HG03460 (cell line): ENCODE results near the gene PCNX1.

ENCODE experiments used
- ATAC-seq: cut with Tn5 transposase; IDR thresholded peaks from one replicate; pipeline ENCODE4 v1.9.1; 2021; ENCODE audit not compliant: unreplicated experiment

Gene PCNX1

DNA sequence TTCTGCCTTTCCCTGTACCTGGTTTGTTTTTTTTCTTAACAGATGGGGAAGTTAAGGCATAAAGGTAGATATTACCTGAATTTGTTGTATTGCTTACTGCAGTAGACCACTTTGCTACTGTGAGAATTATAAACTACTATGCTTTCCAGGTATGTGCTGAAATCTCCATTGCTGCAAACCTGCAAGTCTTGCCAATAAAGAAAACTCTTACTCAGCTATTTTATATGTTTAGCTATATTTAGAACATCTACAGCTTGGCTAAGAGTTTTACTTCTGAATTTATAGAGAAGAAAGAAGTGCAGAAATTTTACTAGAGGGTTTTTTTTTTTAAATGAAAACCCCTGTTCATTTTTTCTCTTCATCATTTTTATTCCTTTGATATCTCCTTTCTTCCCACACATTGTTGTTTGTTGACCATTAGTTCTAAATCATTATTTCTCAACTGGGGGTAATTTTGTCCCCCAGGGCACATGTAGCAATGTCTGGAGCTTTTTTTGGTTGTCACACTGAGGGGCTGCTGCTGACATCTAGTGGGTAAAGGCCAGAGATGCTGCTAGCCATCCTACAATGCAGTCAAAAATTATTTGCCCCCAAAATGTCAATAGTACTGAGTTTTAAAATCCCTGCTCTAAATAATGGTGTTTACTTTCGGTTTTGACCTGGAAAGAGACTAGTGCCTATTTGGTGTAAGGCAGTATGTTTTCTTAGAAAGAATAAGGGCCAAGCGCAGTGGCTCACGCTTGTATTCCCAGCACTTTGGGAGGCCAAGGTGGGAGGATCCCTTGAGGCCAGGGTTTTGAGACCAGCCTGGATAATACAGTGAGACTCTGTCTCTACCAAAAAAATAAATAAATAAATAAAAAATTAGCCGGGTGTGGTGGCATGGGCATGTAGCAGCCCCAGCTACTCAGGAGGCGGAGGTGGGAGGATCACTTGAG lies 48.6 kb downstream of the PCNX1 start:
- ATAC-seq, result no peak

GRCh38 chr14:70956511-70956910 lies 49.3 kb downstream of the PCNX1 start:
- no peak for ATAC-seq

DNA sequence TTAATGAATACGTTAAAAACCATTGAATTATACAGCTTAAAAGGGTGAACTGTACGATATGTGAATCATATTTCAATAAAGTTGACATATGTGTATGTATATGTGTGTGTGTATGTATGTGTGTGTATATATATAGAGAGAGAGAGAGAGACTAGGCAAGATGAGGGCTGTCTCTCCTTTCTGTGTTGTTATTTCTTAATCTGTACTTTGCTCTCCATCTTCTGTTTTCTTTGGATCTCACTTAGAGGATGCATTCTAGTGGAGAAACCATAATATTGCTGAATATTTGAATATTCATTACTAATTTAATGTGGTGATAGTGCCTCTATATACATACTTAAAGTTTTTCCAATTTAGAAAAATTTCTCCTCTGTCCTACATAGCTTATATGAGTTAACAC lies 50.5 kb downstream of the PCNX1 start:
- ATAC-seq, result no peak

- no peak for ATAC-seq
These were observed 55.7 kb downstream of the PCNX1 start for GRCh38 chr14:70962935-70963334.

- ATAC-seq, result no peak
These were observed 57.2 kb downstream of the PCNX1 start for GRCh38 chr14:70964492-70964891.

GRCh38 chr14:70971560-70971959 lies 64.3 kb downstream of the PCNX1 start:
- no peak for ATAC-seq

- ATAC-seq, result no peak
These were observed 65.1 kb downstream of the PCNX1 start for GRCh38 chr14:70972107-70972976.

- no peak for ATAC-seq
These were observed 69.3 kb downstream of the PCNX1 start for GRCh38 chr14:70976591-70976990.

GRCh38 chr14:70981000-70981952 lies 74.0 kb downstream of the PCNX1 start:
- ATAC-seq, result no peak

- no peak for ATAC-seq
These were observed 74.9 kb downstream of the PCNX1 start for GRCh38 chr14:70982200-70982599.

GRCh38 chr14:70987041-70987440 lies 79.8 kb downstream of the PCNX1 start:
- no peak for ATAC-seq

GRCh38 chr14:70988452-70988851 lies 81.2 kb downstream of the PCNX1 start:
- ATAC-seq, result no peak

- ATAC-seq, result no peak
These were observed 86.7 kb downstream of the PCNX1 start for GRCh38 chr14:70993931-70994330.

GRCh38 chr14:70995211-70995610 lies 88.0 kb downstream of the PCNX1 start:
- ATAC-seq, result no peak

DNA sequence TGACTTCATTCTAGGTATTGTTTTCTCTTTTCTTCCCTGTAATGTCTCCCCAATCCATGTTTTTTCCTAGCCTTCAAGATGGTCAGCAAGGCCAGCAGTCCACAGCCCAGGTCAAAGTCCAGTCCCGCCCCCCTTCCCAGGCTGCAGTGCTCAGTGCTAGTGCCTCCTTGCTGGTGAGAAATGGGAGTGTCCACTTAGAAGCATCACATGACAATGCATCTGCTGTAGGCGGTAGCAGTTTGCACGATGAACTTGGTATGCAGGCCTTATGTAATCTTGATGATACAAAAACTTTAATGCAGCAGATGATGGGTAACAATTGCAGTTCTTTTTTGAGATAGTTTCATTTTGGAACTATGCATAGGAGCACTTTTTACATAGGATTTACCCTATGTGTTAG lies 88.4 kb downstream of the PCNX1 start:
- ATAC-seq, result no peak

DNA sequence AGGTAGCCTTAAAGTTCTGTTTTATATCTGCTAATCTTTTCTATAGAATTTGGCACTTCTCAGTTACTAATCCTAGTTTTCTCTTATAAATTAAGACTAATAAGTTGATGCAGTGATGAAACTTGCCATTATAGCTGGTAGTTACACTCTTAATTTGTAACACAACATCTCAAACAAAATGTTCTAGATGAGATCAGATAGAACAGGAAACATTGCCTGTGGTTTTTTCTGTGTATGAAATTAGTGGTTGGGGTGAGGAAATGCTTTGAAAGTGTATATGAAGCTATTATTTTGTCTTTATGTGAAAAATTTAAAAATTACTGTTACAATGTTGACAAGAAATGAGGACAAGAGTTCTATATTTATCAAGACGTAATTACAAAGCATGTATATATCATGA lies 91.9 kb downstream of the PCNX1 start:
- no peak for ATAC-seq

- no peak for ATAC-seq
These were observed 92.8 kb downstream of the PCNX1 start for GRCh38 chr14:71000091-71000490.

- ATAC-seq, result no peak
These were observed 94.5 kb downstream of the PCNX1 start for GRCh38 chr14:71001742-71002141.

- ATAC-seq, result no peak
These were observed 95.9 kb downstream of the PCNX1 start for GRCh38 chr14:71003156-71003555.

GRCh38 chr14:71004481-71004880 lies 97.2 kb downstream of the PCNX1 start:
- ATAC-seq, result no peak

DNA sequence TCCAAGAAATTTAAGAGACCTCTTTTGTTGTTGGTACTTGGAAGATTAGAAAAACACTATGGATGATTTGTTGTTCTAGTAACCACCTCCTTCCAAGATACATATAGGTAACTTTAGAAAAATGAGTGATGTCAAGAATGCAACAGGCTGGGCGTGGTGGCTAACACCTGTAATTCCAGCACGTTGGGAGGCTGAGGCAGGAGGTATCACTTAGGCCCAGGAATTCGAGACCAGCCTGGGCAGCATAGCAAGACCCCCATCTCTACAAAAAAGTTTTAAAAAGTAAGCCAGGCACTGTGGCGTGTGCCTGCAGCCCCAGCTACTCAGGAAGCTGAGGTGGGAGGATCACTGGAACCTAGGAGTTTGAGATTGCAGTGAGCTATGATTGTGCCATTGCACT lies 97.8 kb downstream of the PCNX1 start:
- no peak for ATAC-seq
